Brain microvascular endothelial cell (primary cell): ENCODE measurements around the gene SH3BP4.

Experiments
- DNase-seq: peaks from one replicate; pipeline ENCODE4 v3.0.0-alpha.2; 2020
- H3K27ac ChIP-seq: fragments of 250-450 bp; sonication (Bioruptor Pico); 2 replicates; pipeline ENCODE4 v1.5.1; 2020; ENCODE audit warnings: mild to moderate bottlenecking, moderate library complexity
- H3K27me3 ChIP-seq: fragments of 250-450 bp; sonication (Bioruptor Pico); replicated peaks from 2 replicates; pipeline ENCODE4 v1.5.1; 2020; ENCODE audit warnings: mild to moderate bottlenecking
- H3K36me3 ChIP-seq: fragments of 250-450 bp; sonication (Bioruptor Pico); replicated peaks from 2 replicates; pipeline ENCODE4 v1.5.1; 2020; ENCODE audit warnings: mild to moderate bottlenecking
- H3K4me3 ChIP-seq: 2 replicates; pipeline ENCODE4 v1.5.1; 2011; ENCODE audit warnings: low read depth, mild to moderate bottlenecking, control low read depth, low read length, moderate library complexity
- CTCF ChIP-seq: IDR thresholded peaks from 2 replicates; pipeline ENCODE4 v1.5.1; 2011; ENCODE audit warnings: low read depth, mild to moderate bottlenecking, moderate library complexity, low read length, control low read depth, inconsistent platforms; ENCODE audit errors: missing control alignments
- in situ Hi-C: cut with HindIII; loops from 2 replicates; pipeline ENCODE4 v1.10.0; 2017; ENCODE audit warnings: low sequenced_read_pairs, low pct_ligation_motif_present

Gene SH3BP4

GRCh38 chr2:235021752-235022151, 69.9 kb downstream of the SH3BP4 start:
- TF ChIP-seq CTCF = no peak
- H3K4me3 ChIP-seq = no peak overlapping the region
- in situ Hi-C loops = no loop called here
- no peaks in the 10 kb centered on the region for H3K27me3 ChIP-seq
- H3K36me3 ChIP-seq = no peaks in the 10 kb centered on the region
- H3K27ac ChIP-seq = peak overlapping the region; percentile 71
- peak; percentile 76 for DNase-seq

GRCh38 chr2:235024191-235024860, 72.5 kb downstream of the SH3BP4 start:
- no peak for TF ChIP-seq CTCF
- H3K4me3 ChIP-seq = no peak overlapping the region
- no peak for DNase-seq
- H3K27ac ChIP-seq = no peak overlapping the region
- in situ Hi-C loops = no loop called here
- H3K36me3 ChIP-seq = no peaks in the 10 kb centered on the region
- H3K27me3 ChIP-seq = no peaks in the 10 kb centered on the region

GRCh38 chr2:235024931-235025773, 73.3 kb downstream of the SH3BP4 start:
- H3K36me3 ChIP-seq = no peaks in the 10 kb centered on the region
- no peak overlapping the region for H3K4me3 ChIP-seq
- H3K27ac ChIP-seq = no peak overlapping the region
- TF ChIP-seq CTCF = no peak
- no peak for DNase-seq
- H3K27me3 ChIP-seq = no peaks in the 10 kb centered on the region
- in situ Hi-C loops = no loop called here

- no peaks in the 10 kb centered on the region for H3K36me3 ChIP-seq
- in situ Hi-C loops = no loop called here
- no peak overlapping the region for H3K4me3 ChIP-seq
- no peaks in the 10 kb centered on the region for H3K27me3 ChIP-seq
- no peak for TF ChIP-seq CTCF
- DNase-seq = peak; percentile 75
- peak overlapping the region; percentile 41 for H3K27ac ChIP-seq
These were observed 74.2 kb downstream of the SH3BP4 start for GRCh38 chr2:235025800-235026536.

GRCh38 chr2:235026649-235027557, 75.1 kb downstream of the SH3BP4 start:
- DNase-seq = no peak
- H3K27ac ChIP-seq = peak overlapping the region; percentile 68
- H3K4me3 ChIP-seq = no peak overlapping the region

More at GRCh38 chr2:235026649-235027557, 75.1 kb downstream of the SH3BP4 start:
- Histone ChIP-seq H3K27me3 (no peaks in the 10 kb centered on the region), H3K36me3 (no peaks in the 10 kb centered on the region)
- TF ChIP-seq CTCF = no peak
- in situ Hi-C loops = no loop called here
